COR-L47 (cell line): ENCODE data around the gene CD6.
"Not testable (repeated sequence)": the region's sequence is repeated elsewhere in the genome, so short reads cannot be mapped to it uniquely, and the experiment has no call there.

Source experiments
- DNase-seq: peaks from one replicate; lab custom pipeline; 2025; lab: John Stamatoyannopoulos, UW

Gene CD6

GRCh38 chr11:60951904-60952741, 19.4 kb upstream of the CD6 start, which contains the start of gene SLC15A3:
Gene SLC15A3, minus strand, starts transcription at chr11:60952176. Its CDS starts 625 bp downstream, at chr11:60951551.
- DNase-seq: no peak

GRCh38 chr11:60952742-60953170, 18.7 kb upstream of the CD6 start:
- DNase-seq: no peak

GRCh38 chr11:60953781-60954180, 17.7 kb upstream of the CD6 start:
- DNase-seq: no peak

- no peak for DNase-seq
Measured at GRCh38 chr11:60954421-60954820, 17.1 kb upstream of the CD6 start.

GRCh38 chr11:60955571-60955970, 15.9 kb upstream of the CD6 start:
- DNase-seq: no peak

- no peak for DNase-seq
Measured at GRCh38 chr11:60957188-60957587, 14.3 kb upstream of the CD6 start.

- no peak for DNase-seq
Measured at GRCh38 chr11:60959431-60959830, 12.0 kb upstream of the CD6 start.

- no peak for DNase-seq
Measured at GRCh38 chr11:60960405-60960804, 11.1 kb upstream of the CD6 start.

GRCh38 chr11:60964801-60965200, 6.7 kb upstream of the CD6 start:
- DNase-seq: no peak

- no peak for DNase-seq
Measured at GRCh38 chr11:60966890-60967289, 4.6 kb upstream of the CD6 start.

GRCh38 chr11:60968223-60968622, 3.3 kb upstream of the CD6 start:
- no peak for DNase-seq

GRCh38 chr11:60970369-60970774, 1.1 kb upstream of the CD6 start:
- peak; percentile 35 for DNase-seq

- DNase-seq: no peak
Measured at GRCh38 chr11:60970890-60971289, 590 bp upstream of the CD6 start.

- DNase-seq: no peak
Measured at GRCh38 chr11:60972182-60973030, 926 bp downstream of the CD6 start.

GRCh38 chr11:60973699-60974098, 2.2 kb downstream of the CD6 start:
- DNase-seq: no peak

- not testable (repeated sequence) for DNase-seq
Measured at GRCh38 chr11:60974316-60974715, 2.8 kb downstream of the CD6 start.

GRCh38 chr11:60974726-60975125, 3.2 kb downstream of the CD6 start:
- DNase-seq: no peak

GRCh38 chr11:60977224-60977623, 5.7 kb downstream of the CD6 start:
- no peak for DNase-seq

- no peak for DNase-seq
Measured at GRCh38 chr11:60977836-60978235, 6.4 kb downstream of the CD6 start.

- DNase-seq: no peak
Measured at GRCh38 chr11:60978546-60979380, 7.3 kb downstream of the CD6 start.

GRCh38 chr11:60981515-60981914, 10.0 kb downstream of the CD6 start:
- DNase-seq: no peak

GRCh38 chr11:60982184-60982583, 10.7 kb downstream of the CD6 start:
- DNase-seq: no peak
